DMS79 treated with DMSO at 0.1 percent for 48 hours (cell line): ENCODE results near the gene MDM2.

ENCODE experiments used
- DNase-seq: peaks from one replicate; lab custom pipeline; 2025; lab: John Stamatoyannopoulos, UW

Gene MDM2

GRCh38 chr12:68851592-68852306 lies 43.8 kb downstream of the MDM2 start:
- no peak for DNase-seq

- no peak for DNase-seq
Observed at GRCh38 chr12:68853396-68854077, 45.6 kb downstream of the MDM2 start.

- no peak for DNase-seq
Observed at GRCh38 chr12:68854078-68854468, 46.1 kb downstream of the MDM2 start.

GRCh38 chr12:68854554-68854953 lies 46.6 kb downstream of the MDM2 start:
- no peak for DNase-seq

- DNase-seq = no peak
Observed at GRCh38 chr12:68855111-68855510, 47.1 kb downstream of the MDM2 start.

- no peak for DNase-seq
Observed at GRCh38 chr12:68855771-68856170, 47.8 kb downstream of the MDM2 start.

- no peak for DNase-seq
Observed at GRCh38 chr12:68856510-68856909, 48.5 kb downstream of the MDM2 start.

GRCh38 chr12:68861890-68862289 lies 53.9 kb downstream of the MDM2 start:
- no peak for DNase-seq

GRCh38 chr12:68863109-68863770 lies 55.3 kb downstream of the MDM2 start:
- DNase-seq = no peak

GRCh38 chr12:68863886-68864454 lies 56.0 kb downstream of the MDM2 start:
- peak; percentile 29 for DNase-seq

- DNase-seq = no peak
Observed at GRCh38 chr12:68864604-68865003, 56.6 kb downstream of the MDM2 start.

GRCh38 chr12:68865399-68866164 lies 57.6 kb downstream of the MDM2 start:
- DNase-seq = no peak

- DNase-seq = no peak
Observed at GRCh38 chr12:68866950-68867349, 59.0 kb downstream of the MDM2 start.

- no peak for DNase-seq
Observed at GRCh38 chr12:68867606-68868005, 59.6 kb downstream of the MDM2 start.

- DNase-seq = no peak
Observed at GRCh38 chr12:68868043-68868790, 60.2 kb downstream of the MDM2 start.

- no peak for DNase-seq
Observed at GRCh38 chr12:68870011-68870410, 62.0 kb downstream of the MDM2 start.

GRCh38 chr12:68870443-68870842 lies 62.5 kb downstream of the MDM2 start:
- no peak for DNase-seq

GRCh38 chr12:68871396-68871795 lies 63.4 kb downstream of the MDM2 start:
- DNase-seq = no peak

- DNase-seq = no peak
Observed at GRCh38 chr12:68871921-68872320, 63.9 kb downstream of the MDM2 start.

GRCh38 chr12:68873316-68873715 lies 65.3 kb downstream of the MDM2 start:
- DNase-seq = no peak

GRCh38 chr12:68876461-68876860 lies 68.5 kb downstream of the MDM2 start:
- no peak for DNase-seq
